ENCODE results near the gene GIMAP7. TPM values are rescaled to one million over a fixed set of nuclear protein-coding genes. Genes with fewer than 3 reads are reported as not detected.

The GIMAP7 gene
- total RNA-seq, 4 donors from 2014 or later: 14.6 to 70.8 (median 28.8) TPM

DNA sequence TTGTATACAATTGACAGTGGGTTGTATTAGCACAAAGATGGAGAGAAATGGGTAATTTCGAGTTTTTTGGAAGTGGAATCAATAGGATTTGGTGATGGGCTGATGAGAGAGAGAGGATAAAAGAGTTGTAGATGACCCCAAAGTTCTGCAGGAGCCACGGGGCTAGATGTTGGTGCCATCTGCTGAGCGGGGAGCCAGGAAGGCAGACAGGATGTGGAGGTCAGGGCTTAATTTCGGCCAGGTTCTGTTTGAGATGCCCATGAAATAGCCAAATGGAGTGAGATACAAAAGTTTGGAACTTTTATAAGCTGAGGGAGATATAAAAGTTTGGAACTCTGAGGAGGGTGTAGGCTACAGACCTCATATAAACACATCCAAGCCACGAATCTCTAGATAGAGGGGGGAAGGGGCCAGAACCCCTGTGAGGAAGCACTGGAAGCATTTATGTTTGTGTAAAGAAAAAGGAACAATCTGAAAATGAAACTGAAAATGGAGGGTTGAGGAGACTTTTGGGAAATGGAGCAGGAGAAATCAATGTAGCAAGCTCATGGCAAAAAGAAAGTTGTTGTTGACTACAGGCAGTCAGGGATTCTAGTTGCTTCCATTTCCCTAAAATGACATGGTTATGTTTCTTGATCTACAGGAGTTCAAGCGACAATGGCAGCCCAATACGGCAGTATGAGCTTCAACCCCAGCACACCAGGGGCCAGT, 54.7 kb downstream of the GIMAP7 start:
- H3K27ac ChIP-seq: peak overlapping the region; percentile 55 to 62
- no peaks in the 10 kb centered on the region for H3K4me1 ChIP-seq
- H3K4me3 ChIP-seq: no peak overlapping the region
- no peaks in the 10 kb centered on the region for H3K36me3 ChIP-seq
- TF ChIP-seq, protein P1, sequence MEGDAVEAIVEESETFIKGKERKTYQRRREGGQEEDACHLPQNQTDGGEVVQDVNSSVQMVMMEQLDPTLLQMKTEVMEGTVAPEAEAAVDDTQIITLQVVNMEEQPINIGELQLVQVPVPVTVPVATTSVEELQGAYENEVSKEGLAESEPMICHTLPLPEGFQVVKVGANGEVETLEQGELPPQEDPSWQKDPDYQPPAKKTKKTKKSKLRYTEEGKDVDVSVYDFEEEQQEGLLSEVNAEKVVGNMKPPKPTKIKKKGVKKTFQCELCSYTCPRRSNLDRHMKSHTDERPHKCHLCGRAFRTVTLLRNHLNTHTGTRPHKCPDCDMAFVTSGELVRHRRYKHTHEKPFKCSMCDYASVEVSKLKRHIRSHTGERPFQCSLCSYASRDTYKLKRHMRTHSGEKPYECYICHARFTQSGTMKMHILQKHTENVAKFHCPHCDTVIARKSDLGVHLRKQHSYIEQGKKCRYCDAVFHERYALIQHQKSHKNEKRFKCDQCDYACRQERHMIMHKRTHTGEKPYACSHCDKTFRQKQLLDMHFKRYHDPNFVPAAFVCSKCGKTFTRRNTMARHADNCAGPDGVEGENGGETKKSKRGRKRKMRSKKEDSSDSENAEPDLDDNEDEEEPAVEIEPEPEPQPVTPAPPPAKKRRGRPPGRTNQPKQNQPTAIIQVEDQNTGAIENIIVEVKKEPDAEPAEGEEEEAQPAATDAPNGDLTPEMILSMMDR (IDR thresholded peaks at IDR 0.05): no peak
- no peak for TF ChIP-seq POLR2A (IDR thresholded peaks at IDR 0.05)
- no peak for DNase-seq
- no peaks in the 10 kb centered on the region for H3K9me3 ChIP-seq
- intact Hi-C loops (cut with DNase I; ENCODE audit: low total_unique reads): no loop called here
- H3K27me3 ChIP-seq: no peaks in the 10 kb centered on the region

Other genes with a start within 250 kb of the GIMAP7 start
- 10 to 100 TPM in 3 of 4 donors, 1 to 10 TPM in 1; 5.9 to 41.2 (median 15.3) TPM for gene LRRC61, start 191.5 kb upstream of the GIMAP7 start, total RNA-seq
- gene ACTR3C, start 191.3 kb upstream of the GIMAP7 start, total RNA-seq: 10 to 100 TPM in 2 of 4 donors, 1 to 10 TPM in 2; 2.6 to 13.1 (median 10.3) TPM
- gene RARRES2, start 173.2 kb upstream of the GIMAP7 start, total RNA-seq: 100 to 1,000 TPM; 128 to 536 (median 236) TPM
- gene REPIN1, start 146.1 kb upstream of the GIMAP7 start, total RNA-seq: 10 to 100 TPM in 3 of 4 donors, 1 to 10 TPM in 1; 9.7 to 80.8 (median 37.9) TPM
- 1 to 10 TPM in 3 of 4 donors, not detected in 1; 2.0 to 8.4 (median 6.7) TPM for gene ZNF775, start 135.5 kb upstream of the GIMAP7 start, total RNA-seq
- gene GIMAP8, start 64.2 kb upstream of the GIMAP7 start, total RNA-seq: 10 to 100 TPM; 16.7 to 47.7 (median 25.6) TPM
- 100 to 1,000 TPM in 1 of 4 donors, 10 to 100 TPM in 3; 39.0 to 116 (median 75.7) TPM for gene GIMAP4, start 52.5 kb downstream of the GIMAP7 start, total RNA-seq
- 10 to 100 TPM; 37.3 to 71.0 (median 60.9) TPM for gene GIMAP6, start 117.5 kb downstream of the GIMAP7 start, total RNA-seq
- 10 to 100 TPM; 20.1 to 59.7 (median 35.1) TPM for gene GIMAP2, start 170.8 kb downstream of the GIMAP7 start, total RNA-seq
- gene GIMAP1, start 201.7 kb downstream of the GIMAP7 start, total RNA-seq: 10 to 100 TPM in 2 of 4 donors, 1 to 10 TPM in 2; 4.0 to 19.1 (median 9.9) TPM
- gene GIMAP5, start 222.5 kb downstream of the GIMAP7 start, total RNA-seq: 100 to 1,000 TPM in 1 of 4 donors, 10 to 100 TPM in 3; 20.4 to 103 (median 31.9) TPM